HG02642 (cell line): Measurements from ENCODE around the gene SYP.
A peak's percentile ranks its signal among the peaks of the same experiment; 100 is the strongest.

Experiments
- ATAC-seq: cut with Tn5 transposase; IDR thresholded peaks from one replicate; pipeline ENCODE4 v1.9.1; 2021; ENCODE audit warnings: mild to moderate bottlenecking; ENCODE audit not compliant: unreplicated experiment, poor library complexity

The SYP gene

DNA sequence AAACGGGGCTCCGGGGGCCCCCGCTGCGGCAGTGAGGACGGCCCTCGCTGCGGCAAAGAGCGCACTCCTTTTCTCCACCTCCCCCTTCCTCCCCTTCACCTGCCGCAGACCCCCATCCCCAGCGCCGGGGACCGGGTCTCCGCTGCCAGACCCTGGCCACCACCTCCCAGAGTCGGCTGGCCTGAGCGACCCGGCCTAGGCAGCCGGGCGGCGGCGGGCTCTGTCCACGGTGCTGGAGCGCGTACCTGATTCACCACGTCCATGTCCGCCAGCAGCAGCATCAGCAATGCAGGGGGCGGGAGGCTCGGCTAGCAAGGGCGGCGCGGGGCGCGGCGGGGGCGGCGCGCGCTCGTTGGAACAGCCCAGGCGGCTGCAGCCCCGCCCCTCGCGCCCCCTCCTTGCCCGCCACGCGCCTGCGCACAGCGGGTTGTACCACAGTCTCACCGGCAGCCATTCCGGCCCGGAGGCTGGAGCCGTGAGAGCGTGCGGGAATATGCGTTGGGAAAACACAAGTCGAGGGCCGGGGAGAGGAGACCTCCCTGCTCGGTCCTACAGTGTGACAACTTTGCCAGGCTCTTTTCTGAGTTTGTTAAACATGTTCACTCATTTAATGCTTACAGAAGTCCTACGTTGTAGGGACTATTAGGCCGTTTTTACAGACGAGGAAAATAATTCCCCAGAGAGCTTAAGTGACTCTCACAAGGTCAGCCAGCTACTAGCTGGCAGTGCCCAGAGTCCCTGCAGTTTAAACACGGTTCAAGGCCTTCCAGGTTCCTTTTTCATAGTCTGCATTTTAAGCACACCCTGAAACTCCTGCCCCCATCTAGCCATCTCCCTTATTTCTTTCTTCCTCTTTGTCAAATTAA is at the start of gene SYP:
TSS of gene SYP (minus strand) at position 288 of the 866 bp plus-strand sequence. CDS start at position 281, 7 bp downstream.
- ATAC-seq, result peak; percentile 96

DNA sequence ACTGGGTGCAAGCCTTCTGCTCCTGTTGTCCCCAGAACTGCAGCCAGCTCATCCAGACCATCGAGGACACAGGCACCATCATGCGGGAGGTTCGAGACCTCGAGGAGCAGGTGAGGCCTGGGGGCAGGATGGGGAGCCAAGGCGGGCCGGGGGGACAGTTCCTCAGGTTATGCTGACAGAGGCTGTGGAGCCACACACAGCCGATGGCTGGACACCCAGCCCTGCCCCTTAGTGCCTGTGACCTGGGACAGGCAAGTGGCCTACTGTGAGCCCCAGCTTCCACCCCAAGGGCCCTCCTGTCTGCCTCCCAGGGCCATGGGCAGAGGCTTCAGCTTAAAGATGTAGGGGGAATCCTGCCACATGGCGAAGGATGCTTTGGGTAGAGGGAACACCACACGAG is 49.6 kb upstream of the SYP start:
- ATAC-seq, result no peak

DNA sequence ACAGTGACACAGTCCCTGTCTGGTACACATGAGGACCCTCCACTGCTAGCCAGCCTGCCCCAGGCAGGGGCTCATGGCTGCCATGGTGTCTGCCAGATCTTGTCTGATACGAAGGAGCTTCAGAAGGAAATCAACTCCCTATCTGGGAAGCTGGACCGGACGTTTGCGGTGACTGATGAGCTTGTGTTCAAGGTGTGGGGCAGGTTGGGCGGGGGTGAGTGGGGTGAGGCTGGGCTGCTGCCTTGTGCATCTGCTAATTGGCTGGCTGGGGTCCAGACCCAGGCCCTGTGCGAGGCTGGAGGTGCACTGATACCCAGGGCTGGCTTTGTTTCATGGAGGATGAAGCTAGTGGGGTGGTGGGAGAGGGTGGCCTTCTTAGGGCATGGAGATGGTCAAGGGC is 49.1 kb upstream of the SYP start:
- ATAC-seq, result no peak

DNA sequence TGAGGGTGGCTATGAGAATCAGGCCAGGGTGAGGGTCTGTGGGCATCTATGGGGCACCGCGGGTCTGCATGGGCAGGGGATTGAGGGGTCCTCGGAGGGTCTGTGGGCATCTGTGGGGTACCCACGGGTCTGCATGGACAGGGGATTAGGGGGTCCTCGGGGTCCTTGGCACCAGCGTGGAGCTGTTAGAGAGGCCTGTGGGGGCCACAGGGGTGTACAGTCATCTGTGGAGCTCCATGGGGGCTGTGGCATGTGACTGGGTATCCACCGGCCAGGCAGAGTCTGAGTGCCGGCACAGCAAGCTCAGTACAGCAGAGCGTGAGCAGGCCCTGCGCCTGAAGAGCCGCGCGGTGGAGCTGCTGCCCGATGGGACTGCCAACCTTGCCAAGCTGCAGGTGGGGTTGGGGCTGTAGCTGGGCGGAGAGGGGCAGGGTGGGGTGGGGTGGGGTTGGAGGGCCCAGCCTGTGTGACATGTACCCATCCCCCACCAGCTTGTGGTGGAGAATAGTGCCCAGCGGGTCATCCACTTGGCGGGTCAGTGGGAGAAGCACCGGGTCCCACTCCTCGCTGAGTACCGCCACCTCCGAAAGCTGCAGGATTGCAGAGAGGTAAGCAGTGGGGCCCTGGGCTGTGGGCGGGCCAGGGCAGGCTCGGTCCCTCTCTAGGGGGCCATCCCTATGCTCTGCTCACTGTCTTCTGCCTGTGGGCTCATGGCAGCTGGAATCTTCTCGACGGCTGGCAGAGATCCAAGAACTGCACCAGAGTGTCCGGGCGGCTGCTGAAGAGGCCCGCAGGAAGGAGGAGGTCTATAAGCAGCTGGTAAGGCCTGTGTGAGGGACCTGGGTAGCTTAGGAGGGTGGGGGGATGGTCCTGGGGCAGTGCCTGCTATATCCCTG is 48.2 kb upstream of the SYP start:
- ATAC-seq, result no peak

DNA sequence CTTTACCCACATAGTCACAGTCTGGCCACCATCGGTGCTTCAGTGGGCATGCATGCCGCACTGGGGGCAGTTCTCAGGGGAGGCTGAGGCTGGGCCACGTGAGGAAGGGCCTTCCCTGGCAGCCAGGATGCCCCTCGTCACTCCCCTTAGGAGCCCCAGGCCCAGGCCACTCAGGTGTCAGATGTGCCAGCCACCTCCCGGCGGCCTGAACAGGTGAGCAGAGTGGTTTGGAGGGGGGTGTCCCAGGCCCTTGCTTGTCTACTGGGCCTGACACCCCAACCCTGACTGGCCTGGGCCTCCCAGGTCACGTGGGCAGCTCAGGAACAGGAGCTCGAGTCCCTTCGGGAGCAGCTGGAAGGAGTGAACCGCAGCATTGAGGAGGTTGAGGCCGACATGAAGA is 47.4 kb upstream of the SYP start:
- ATAC-seq, result no peak

DNA sequence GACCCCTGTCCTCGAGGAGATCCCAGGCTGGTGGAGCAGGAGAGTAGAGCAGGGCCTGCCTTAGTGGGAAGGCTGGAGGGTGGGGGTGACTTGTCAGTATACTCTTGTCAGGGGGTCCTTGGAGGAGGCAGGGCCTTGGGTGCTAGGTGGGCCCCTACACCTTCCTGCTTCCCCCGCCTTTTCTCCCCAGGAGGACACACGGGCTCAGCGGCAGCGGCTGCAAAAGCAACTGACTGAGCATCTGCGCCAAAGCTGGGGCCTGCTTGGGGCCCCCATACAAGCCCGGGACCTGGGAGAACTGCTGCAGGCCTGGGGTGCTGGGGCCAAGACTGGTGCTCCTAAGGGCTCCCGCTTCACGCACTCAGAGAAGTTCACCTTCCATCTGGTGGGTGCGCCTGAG is 46.5 kb upstream of the SYP start:
- ATAC-seq, result no peak

DNA sequence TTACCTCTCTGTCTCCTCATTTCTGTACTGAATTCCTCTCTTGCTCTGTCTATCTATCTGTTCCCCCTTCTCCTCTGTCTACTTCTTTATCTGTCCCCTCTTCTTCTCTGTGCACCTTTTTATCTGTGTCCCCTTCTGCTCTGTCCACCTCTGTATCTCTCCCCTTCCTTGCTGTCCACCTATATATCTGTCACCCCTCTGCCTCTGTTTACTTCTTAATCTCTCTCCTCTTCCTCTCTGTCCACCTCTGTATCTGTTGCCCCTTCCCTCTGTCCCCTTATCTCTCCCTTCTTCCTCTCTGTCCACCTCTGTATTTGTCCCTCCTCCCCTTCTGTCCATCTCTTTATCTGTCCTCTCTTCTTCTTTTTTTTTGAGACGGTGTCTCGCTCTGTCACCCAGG is 44.2 kb upstream of the SYP start:
- ATAC-seq, result no peak

DNA sequence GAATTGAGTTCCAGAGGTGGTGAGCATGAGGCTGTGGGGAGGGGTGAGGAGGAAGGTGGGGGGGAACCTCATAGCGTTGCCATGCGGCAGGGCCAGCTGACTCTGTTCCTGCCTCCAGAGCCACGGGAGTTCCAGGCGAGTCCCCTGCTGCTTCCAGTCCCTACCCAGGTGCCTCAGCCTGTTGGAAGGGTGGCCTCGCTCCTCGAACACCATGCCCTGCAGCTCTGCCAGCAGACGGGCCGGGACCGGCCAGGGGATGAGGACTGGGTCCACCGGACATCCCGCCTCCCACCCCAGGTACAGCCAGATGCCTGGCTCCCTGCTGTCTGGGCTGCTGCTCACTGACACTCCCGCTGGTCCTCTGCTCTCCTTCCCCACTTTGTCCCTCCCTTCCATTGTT is 43.2 kb upstream of the SYP start:
- no peak for ATAC-seq

DNA sequence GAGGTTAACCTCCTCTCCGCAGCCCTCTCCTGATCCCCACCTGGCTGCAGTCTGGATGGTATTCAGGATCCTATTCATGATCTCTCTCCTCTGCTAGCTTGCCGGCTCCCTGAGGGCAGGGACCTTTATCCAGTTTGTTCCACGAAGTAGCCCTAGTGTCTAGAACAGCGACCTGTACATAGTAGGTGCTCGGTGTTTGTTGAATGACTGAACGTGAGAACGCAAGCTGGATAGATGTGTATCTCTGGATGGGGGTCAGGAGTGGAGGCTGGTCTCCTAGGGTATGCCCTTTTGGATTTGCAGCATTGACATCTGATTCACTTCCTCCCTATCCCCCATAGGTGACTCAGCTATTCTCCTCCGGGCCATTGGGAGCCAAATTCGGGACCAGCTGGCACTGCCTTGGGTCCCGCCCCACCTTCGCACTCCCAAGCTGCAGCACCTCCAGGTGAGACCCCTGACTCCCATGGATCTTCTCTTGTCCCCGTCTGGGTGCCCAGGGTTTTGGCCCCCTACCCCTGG is 42.6 kb upstream of the SYP start:
- ATAC-seq, result no peak

DNA sequence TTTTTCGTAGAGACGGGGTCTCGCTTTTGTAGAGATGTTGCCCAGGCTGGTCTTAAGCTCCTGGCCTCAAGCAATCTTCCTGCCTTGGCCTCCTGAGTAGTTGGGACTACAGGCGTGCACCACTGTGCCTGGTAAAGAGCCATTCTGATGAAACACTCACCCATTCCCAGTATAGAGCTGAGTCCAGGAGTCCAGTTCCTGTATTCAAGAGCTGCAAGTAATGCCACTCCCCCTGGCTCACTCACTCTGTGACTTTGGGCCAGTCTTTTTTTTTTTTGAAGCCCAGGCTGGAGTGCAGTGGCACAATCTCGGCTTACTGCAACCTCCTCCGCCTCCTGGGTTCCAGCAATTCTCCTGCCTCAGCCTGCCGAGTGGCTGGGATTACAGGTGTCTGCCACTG is 38.7 kb upstream of the SYP start:
- no peak for ATAC-seq

DNA sequence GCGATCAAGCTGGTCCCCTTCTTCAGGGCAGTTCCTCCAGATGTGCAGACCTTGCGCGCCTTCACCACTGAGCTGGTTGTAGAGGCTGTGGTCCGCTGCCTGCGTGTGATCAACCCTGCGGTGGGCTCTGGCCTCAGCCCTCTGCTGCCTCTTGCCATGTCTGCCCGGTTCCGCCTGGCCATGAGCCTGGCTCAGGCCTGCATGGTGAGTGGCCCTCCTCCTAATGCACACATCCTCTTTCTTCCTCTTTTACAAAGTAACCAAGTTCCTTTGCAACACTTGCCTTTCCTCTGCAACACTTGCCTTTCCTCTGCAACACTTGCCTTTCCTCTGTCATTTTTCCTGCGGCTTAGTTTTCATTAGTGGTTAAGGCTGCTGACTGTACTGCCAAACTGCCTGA is 37.1 kb upstream of the SYP start:
- no peak for ATAC-seq

DNA sequence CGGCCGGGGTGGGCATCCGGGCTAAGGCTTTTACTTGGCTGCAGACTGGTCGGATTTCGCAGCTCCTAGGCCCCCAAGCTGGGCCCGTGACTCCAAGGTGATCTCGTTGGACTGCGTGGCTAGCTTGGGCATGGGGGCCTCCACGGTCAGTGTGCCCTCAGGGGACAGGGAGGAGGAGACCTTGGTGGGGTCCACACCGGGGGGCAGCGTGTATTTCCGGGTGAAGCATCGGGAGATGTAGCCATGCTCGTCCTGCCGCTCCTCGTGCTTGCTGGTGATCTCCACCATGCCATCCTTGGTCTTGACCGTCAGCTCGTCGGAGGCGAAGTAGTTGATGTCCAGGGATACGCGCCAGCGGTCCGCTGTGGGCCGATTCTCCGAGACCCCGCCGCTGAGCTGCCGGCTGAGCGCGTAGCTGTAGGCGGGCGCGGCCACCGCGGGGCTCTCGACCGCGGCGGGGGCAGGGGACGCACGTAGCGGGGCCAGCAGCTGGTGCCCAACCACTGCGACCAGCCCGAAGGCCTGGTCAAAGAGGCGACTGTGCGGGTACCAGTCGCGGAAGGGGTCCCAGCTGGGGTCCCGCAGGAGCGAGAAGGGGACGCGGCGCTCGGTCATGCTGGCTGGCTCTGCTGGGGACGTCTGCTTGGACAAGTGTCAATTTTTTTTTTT is 34.0 kb upstream of the SYP start:
- no peak for ATAC-seq

DNA sequence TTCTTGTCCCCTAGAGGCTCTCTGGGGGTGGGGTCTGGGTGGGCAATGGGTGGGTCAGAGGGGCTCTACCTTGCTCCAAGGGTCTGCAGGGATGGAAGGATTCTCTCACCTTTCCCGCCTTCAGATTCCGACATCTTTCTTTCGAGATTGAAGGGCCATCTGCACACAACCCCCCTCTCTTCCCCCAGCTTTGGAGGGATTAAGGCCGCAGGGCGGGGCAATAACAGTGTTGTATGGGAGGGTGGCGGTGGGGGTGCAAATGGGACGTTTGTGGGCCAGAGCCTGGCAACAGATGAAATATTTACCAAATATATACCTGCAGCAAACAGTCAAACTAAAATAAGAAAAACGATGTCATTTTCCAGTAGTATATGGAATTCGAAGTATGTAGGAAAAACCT is 33.2 kb upstream of the SYP start, which contains the start of gene CACNA1F:
TSS of gene CACNA1F (minus strand) at position 165 of the 400 bp plus-strand sequence. CDS start at position 134, 31 bp downstream.
- ATAC-seq, result no peak

DNA sequence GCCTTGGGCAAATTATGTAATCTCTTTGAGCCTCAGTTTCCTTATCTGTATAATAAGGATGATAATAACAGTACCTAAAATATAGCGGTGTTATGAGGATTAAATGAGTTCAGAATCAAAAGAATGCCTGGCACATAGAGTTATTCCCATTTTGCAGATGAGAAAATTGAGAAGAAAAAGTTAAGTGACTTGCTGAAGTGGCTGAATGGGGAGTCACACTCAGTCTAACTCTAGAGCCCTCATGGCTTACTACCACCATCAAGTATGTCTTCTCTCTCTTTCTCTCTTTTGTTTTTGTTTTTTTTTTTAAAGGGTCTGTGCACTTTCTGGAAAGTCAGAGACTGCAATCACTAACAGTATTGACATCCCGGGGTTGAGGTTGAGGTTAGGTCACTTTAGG is 32.5 kb upstream of the SYP start:
- ATAC-seq, result no peak

DNA sequence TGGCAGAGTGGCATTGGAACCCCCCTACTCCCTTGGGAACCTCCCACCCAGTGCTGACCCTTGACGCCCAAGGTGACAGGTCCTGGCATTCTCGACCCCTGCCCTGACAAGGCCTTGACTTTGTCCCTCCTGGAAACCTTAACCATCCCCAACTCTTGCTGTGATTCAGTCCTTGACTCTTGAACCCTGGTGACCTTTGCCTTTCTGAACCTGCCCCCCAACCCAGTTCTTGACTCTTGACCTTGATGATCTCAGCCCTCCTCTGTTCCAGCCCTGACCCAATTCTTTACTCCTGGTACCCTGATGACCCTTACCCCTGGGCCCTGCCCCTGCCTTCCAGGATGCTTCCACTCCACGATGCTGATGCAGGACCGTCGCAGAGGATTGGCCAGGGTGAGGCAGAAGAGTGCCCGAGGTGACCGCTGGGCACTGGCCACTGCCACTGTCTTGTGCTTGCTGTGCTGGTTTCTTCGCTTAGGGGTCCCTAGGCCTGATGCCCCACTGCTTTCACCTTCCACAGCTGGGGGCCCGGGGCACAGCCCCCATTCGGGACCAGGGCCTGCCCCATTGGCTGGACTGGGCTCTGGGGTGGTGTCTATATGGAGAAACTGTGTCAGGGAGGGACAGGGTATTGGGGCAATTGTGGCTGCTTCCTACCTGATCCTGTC is 31.5 kb upstream of the SYP start:
- no peak for ATAC-seq

DNA sequence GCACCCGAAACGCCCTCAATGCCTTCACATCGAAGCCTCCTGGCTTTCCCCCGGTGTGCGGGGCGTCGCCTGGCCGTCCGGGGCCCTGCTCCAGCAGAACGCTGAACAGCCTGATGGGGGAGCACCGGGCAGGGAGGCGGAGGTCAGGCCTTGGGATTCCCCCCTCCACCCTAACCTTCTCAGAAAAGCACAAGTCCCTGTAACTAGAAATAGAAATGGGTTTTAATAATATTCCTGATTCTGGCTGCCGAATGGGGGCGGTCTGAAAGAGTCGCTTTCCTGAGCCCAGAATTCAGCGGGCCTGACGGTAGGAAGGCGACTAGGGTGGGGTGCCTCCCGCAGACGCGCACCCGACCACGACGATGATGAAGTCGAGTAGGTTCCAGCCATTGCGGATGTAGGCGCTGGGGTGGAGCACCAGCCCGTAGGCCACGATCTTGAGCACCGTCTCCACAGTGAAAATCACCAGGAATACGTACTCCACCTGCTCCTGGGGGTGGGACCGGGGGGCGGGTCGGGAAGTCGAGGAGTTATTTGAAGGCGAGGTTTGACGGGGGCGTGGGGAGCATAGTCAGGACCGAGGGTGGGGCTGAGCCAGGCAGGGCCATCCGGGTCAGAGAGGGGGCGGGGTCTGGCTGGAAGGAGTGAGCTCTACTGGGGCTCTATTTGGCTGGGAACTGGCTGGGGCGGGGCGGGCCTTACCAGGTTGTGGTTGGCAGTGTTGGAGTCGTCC is 30.7 kb upstream of the SYP start:
- ATAC-seq, result peak; percentile 63

DNA sequence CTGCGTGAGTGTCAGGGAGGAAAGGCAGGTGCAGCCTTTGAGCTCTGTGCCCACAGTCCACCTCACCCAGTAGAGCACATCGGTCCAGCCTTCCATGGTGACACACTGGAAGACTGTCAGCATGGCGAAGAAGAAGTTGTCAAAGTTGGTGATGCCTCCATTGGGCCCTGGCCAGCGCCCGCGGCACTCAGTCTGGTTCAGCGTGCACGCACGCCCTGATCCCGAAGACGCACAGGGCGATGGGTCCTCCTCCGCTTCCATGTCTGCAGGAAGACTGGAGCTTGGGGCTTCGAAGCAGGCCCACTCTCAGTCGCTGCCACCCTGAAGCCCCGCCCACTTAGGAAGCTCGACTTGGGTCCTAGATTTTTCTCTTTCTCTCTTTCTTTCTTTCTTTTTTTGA is 28.2 kb upstream of the SYP start:
- no peak for ATAC-seq

DNA sequence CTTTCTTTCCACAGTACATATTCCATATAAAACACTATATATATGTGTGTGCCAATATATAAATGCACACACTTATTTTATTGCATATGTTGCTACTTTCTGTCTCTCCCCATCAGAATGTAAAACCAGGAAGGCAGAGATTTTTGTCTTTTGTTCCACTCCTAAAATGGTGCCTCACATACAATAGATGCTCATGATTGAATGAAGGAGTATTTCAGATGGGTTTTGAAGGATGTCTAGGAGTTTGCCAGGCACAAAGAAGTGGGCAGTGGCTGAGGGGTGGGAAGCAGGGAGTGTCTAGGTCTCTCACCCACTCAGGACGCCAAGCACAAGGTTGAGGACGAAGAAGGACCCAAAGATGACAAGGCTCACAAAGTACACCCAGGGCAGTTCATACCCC is 27.7 kb upstream of the SYP start:
- ATAC-seq, result no peak

DNA sequence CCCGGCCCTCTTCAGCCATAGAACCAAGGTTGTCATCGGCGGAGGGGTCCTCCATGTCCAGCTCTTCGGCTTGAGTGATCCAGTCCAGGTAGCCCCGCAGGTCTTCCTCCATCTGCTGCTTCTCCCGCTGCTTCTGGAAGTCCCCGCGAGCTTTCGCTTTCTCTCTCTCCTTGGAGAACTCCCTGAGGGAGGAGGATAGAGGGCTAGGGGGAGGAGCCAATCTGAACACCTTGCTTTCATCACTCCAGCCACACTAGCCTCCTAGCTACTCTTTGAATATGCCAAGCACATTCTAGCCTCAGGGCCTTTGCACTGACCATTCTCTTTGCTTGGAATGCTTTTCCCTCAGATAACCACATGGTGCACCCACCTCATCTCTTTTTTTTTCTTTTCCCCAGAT is 27.0 kb upstream of the SYP start:
- no peak for ATAC-seq
